GM12892 (cell line): Measurements from ENCODE around the gene RBMS3.

ENCODE experiments used
- POLR2A ChIP-seq: IDR thresholded peaks from 2 replicates; pipeline ENCODE4 v1.6.1; 2011; ENCODE audit warnings: low read depth, low read length, control low read depth
- POLR2AphosphoS5 ChIP-seq: IDR thresholded peaks from 2 replicates; pipeline ENCODE4 v1.6.1; 2011; ENCODE audit warnings: low read depth, low read length, control low read depth

DNA sequence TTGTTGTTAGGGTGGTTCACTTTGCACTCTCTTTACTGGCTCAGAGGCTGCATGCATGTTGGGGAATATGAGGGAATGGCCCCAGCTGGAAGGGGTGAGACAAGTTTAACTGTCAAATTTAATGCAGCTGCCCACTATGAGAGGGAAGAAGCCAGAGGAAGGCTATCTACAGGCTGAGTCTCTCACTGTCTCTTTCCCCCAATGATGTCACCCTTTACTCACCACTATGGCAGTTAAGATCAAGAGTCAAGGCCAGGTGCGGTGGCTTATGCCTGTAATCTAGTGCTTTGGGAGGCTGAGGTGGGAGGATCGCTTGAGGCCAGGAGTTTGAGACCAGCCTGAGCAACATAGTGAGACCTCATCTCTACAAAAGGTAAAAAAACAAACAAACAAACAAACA lies 12.2 kb upstream of the RBMS3 start:
- TF ChIP-seq POLR2A (no peak), POLR2AphosphoS5 (no peak)
